ENCODE results near the gene TET3. TPM values are rescaled to one million over a fixed set of nuclear protein-coding genes. Genes with fewer than 3 reads are reported as not detected.

TET3 gene
- total and polyA plus RNA-seq, 2 of the 8 experiments (the other 6 are each of a cell fraction or from before 2014, with no cell fraction given), result 4.5 to 21.1 TPM

- no peak overlapping the region for H3K14ac ChIP-seq (ENCODE audit: insufficient read length)
- no peak overlapping the region for H2BK15ac ChIP-seq (ENCODE audit: low read length)
- H2BK12ac ChIP-seq (ENCODE audit: low read depth, low read length), result no peak overlapping the region
- no peaks in the 10 kb centered on the region for H3K9me3 ChIP-seq (ENCODE audit: insufficient read depth in 2 of 2, low read depth in 1 of 2, low read length in 1 of 2)
- H4K91ac ChIP-seq (replicated peaks; ENCODE audit: insufficient read length, low read length), result no peak overlapping the region
- peaks cover 2 to 12% of the 10 kb centered on the region in 2 experiments for H4K20me1 ChIP-seq (replicated peaks in 1 of 2; ENCODE audit: control insufficient read depth in 1 of 2, insufficient read depth in 2 of 2, low read length in 2 of 2)
- H4K8ac ChIP-seq (ENCODE audit: extremely low read depth, insufficient read depth, low read length), result peak overlapping the region; percentile 38; the same call in 1 of the 2 replicates
- FAIRE-seq (no peak), DNase-seq (ENCODE audit: low read depth in 1 of 2, low spot score in 2 of 2) (no peak)
- 95% methylated on average over 13 of the region's 13 CpGs; no CpG with 5 or more reads in 1 of the 2 experiments for WGBS, 2 experiments (ENCODE audit: extremely low coverage in 1 of 2, insufficient coverage in 1 of 2, insufficient read length in 1 of 2, insufficient replicate concordance in 2 of 2, low coverage in 1 of 2, low lambda C conversion rate in 2 of 2, missing lambda C conversion rate in 1 of 2)
- H3K23ac ChIP-seq (ENCODE audit: insufficient read length), result no peak overlapping the region
- H3K27ac ChIP-seq (ENCODE audit: low read depth, low read length), result no peak overlapping the region
- no peak overlapping the region for H4K5ac ChIP-seq (ENCODE audit: insufficient read length, low read depth, low read length)
- H3K4me1 ChIP-seq (replicated peaks in 1 of 4; ENCODE audit: control insufficient read depth in 3 of 4, insufficient read depth in 4 of 4, low read length in 3 of 4), result peaks cover 2 to 24% (median 11%) of the 10 kb centered on the region in 4 experiments
- no peak overlapping the region for H3K9ac ChIP-seq (replicated peaks in 1 of 4; ENCODE audit: extremely low read depth in 1 of 4, low read depth in 3 of 4, low read length in 3 of 4)
- no peak overlapping the region for H3K18ac ChIP-seq (ENCODE audit: extremely low read depth, low read length)
- H3K4me2 ChIP-seq (ENCODE audit: insufficient read depth in 1 of 2, low read depth in 2 of 2, low read length in 2 of 2), result no peak overlapping the region
- peaks cover 0 to 4% (median 0%) of the 10 kb centered on the region in 4 experiments; a peak in 1 of 8 replicates for H3K36me3 ChIP-seq (ENCODE audit: control insufficient read depth in 2 of 4, insufficient read depth in 4 of 4, low read length in 3 of 4)
- H3K79me1 ChIP-seq (ENCODE audit: low read depth, low read length), result peaks cover 27% of the 10 kb centered on the region
- TF ChIP-seq SUZ12 (IDR thresholded peaks at IDR 0.05; ENCODE audit: low read length) (no peak), CBX5 (IDR thresholded peaks at IDR 0.05; ENCODE audit: low read depth, low read length) (no peak), TBP (IDR thresholded peaks at IDR 0.05; ENCODE audit: low read depth, low read length) (no peak)
- H3K23me2 ChIP-seq (ENCODE audit: low read depth, low read length), result no peaks in the 10 kb centered on the region
- no peak overlapping the region for H2BK5ac ChIP-seq (ENCODE audit: low read depth, low read length)
- peaks cover 0 to 75% of the 10 kb centered on the region in 2 experiments; a peak in 2 of 4 replicates for H3K79me2 ChIP-seq (ENCODE audit: control insufficient read depth in 1 of 2, insufficient read depth in 2 of 2, low read length in 2 of 2)
- H3K27me3 ChIP-seq (replicated peaks in 1 of 4; ENCODE audit: control insufficient read depth in 3 of 4, extremely low read depth in 1 of 4, insufficient read depth in 3 of 4, low read length in 3 of 4), result no peaks in the 10 kb centered on the region
- H2AK5ac ChIP-seq (ENCODE audit: low read depth, low read length), result no peak overlapping the region
- no peak overlapping the region for H3K4me3 ChIP-seq (ENCODE audit: extremely low read depth in 1 of 4, insufficient read depth in 2 of 4, low read depth in 3 of 4, low read length in 4 of 4)
- no peak overlapping the region for H2BK20ac ChIP-seq (ENCODE audit: low read length)
- no peak overlapping the region for H2BK120ac ChIP-seq (replicated peaks; ENCODE audit: low read depth, low read length)
- ChIA-PET CTCF (ENCODE audit: partially characterized antibody) (interaction anchor here (0.5 to 0.6 kb wide), 2 partner anchors 184 to 390 kb away, joined by 3 read pairs; no protein-coding TSS in a partner anchor), POLR2A (ENCODE audit: partially characterized antibody) (interaction anchor here (1.0 to 11.4 kb wide), 6 partner anchors 9 to 189 kb away, joined by 3 to 94 read pairs (median 3); partner anchors contain the start of genes MTHFD2 and TET3)
- no peak overlapping the region for H3K56ac ChIP-seq (replicated peaks; ENCODE audit: insufficient read length, low read depth, low read length)
- H3K4ac ChIP-seq (replicated peaks; ENCODE audit: insufficient read length, low read depth, low read length), result no peak overlapping the region
- H2AFZ ChIP-seq (ENCODE audit: low read length), result no peak overlapping the region
Observed at GRCh38 chr2:74010087-74010541, 25.4 kb downstream of the TET3 start.

All from H1 (cell line).